Measurements from ENCODE around the gene NPEPL1.

The NPEPL1 gene

DNA sequence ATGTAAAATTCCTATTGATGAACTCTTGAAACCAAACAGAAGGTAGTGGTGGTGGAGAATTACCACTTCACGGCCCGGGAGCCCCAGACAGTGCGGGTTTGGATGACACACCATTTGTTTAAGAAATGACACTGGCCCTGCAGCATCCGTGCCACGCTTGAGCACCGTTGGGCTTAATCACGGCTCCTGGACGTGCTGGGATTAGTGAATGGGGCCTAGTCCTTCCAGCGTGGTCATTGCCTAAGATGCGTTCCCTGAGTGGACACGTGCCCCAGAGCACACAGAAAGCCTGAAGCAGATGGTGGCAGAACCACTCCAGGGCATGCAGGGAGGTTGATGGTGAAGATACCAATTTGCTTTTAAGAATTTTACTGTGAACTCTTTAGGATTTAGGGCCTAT is 27.0 kb upstream of the NPEPL1 start:
- TF ChIP-seq, protein P1, sequence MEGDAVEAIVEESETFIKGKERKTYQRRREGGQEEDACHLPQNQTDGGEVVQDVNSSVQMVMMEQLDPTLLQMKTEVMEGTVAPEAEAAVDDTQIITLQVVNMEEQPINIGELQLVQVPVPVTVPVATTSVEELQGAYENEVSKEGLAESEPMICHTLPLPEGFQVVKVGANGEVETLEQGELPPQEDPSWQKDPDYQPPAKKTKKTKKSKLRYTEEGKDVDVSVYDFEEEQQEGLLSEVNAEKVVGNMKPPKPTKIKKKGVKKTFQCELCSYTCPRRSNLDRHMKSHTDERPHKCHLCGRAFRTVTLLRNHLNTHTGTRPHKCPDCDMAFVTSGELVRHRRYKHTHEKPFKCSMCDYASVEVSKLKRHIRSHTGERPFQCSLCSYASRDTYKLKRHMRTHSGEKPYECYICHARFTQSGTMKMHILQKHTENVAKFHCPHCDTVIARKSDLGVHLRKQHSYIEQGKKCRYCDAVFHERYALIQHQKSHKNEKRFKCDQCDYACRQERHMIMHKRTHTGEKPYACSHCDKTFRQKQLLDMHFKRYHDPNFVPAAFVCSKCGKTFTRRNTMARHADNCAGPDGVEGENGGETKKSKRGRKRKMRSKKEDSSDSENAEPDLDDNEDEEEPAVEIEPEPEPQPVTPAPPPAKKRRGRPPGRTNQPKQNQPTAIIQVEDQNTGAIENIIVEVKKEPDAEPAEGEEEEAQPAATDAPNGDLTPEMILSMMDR (conservative IDR thresholded peaks at IDR 0.05; ENCODE audit: control insufficient read depth, insufficient read depth, low read depth, low read length), result no peak
- H3K4me3 ChIP-seq (ENCODE audit: control insufficient read depth, low read depth, low read length), result no peak overlapping the region
- no peak for DNase-seq (ENCODE audit: low read depth)

DNA sequence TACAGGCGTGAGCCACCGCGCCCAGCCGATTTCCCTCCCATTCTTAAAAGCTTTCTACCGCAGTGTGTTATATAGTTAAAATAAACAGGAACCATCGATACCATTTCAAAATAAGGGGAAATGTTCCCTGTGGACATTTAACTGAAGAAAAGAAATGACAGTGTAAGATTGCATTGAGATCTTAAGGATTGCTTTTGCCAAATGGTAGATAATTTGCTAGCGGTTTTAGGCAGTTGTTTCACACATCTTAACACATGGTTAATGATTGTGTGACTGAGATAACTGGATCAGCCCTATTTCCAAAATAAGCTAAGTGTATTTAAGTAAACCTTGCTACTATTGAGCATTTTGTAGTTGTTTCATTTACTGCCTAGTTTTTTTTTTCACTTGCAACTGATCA is 25.9 kb upstream of the NPEPL1 start:
- TF ChIP-seq, protein P1 (conservative IDR thresholded peaks at IDR 0.05; ENCODE audit: control insufficient read depth, insufficient read depth, low read depth, low read length), result no peak
- no peak overlapping the region for H3K4me3 ChIP-seq (ENCODE audit: control insufficient read depth, low read depth, low read length)
- DNase-seq (ENCODE audit: low read depth), result no peak

DNA sequence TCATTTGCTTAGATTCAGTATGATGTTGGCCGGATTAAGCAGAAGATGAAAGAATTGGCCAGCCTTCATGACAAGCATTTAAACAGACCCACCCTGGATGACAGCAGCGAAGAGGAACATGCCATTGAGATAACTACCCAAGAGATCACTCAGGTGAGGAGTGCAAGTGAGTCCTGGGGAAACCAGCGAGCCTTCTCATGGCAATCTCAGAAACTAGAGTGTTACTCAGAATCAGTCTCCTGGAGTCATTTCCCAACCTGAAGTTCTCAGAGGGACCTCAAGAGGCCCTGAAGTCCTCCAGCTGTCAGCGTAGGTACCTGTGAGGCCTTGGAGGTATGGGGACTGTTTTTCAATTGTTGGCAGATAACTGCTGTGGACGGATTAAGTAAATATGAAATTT is 24.6 kb upstream of the NPEPL1 start:
- TF ChIP-seq, protein P1 (conservative IDR thresholded peaks at IDR 0.05; ENCODE audit: control insufficient read depth, insufficient read depth, low read depth, low read length), result no peak
- DNase-seq (ENCODE audit: low read depth), result no peak
- H3K4me3 ChIP-seq (ENCODE audit: control insufficient read depth, low read depth, low read length), result no peak overlapping the region

GRCh38 chr20:58668901-58669286 is 23.7 kb upstream of the NPEPL1 start:
- no peak for DNase-seq (ENCODE audit: low read depth)
- H3K4me3 ChIP-seq (ENCODE audit: control insufficient read depth, low read depth, low read length), result no peak overlapping the region
- TF ChIP-seq, protein P1 (conservative IDR thresholded peaks at IDR 0.05; ENCODE audit: control insufficient read depth, insufficient read depth, low read depth, low read length), result no peak

GRCh38 chr20:58669287-58670006 is 23.2 kb upstream of the NPEPL1 start:
- H3K4me3 ChIP-seq (ENCODE audit: control insufficient read depth, low read depth, low read length), result no peak overlapping the region
- no peak for DNase-seq (ENCODE audit: low read depth)
- TF ChIP-seq, protein P1 (conservative IDR thresholded peaks at IDR 0.05; ENCODE audit: control insufficient read depth, insufficient read depth, low read depth, low read length), result no peak

DNA sequence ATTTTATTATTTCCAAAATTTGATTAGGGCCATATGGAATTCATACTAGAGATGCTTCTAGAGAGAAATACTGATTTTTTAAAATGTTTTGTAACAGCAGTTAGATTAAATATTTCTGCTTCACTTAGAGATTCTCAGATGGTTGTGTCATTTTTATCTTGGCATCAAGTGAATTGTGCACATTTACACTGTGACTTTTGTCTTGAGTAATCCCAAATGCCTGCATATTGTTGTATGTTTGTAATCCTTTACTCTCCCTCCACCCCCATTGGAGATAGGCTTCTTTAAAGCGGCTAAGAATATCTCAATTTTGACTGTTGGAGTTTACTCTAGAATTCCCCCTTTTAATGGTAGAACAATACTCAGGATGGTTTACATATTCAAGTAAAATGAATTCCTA is 22.5 kb upstream of the NPEPL1 start:
- H3K4me3 ChIP-seq (ENCODE audit: control insufficient read depth, low read depth, low read length), result no peak overlapping the region
- TF ChIP-seq, protein P1 (conservative IDR thresholded peaks at IDR 0.05; ENCODE audit: control insufficient read depth, insufficient read depth, low read depth, low read length), result no peak
- no peak for DNase-seq (ENCODE audit: low read depth)

- DNase-seq (ENCODE audit: low read depth), result no peak
- no peak overlapping the region for H3K4me3 ChIP-seq (ENCODE audit: control insufficient read depth, low read depth, low read length)
- TF ChIP-seq, protein P1 (conservative IDR thresholded peaks at IDR 0.05; ENCODE audit: control insufficient read depth, insufficient read depth, low read depth, low read length), result no peak
Observed at GRCh38 chr20:58670659-58671058, 21.9 kb upstream of the NPEPL1 start.

All from fibroblast of mammary gland (primary cell).